ENCODE results near the gene MAP4.
"Not testable (repeated sequence)": the region's sequence is repeated elsewhere in the genome, so short reads cannot be mapped to it uniquely, and the experiment has no call there.

Gene MAP4

GRCh38 chr3:48013288-48013980 is 2.8 kb downstream of the MAP4 start:
- no peak for DNase-seq

- no peak for DNase-seq
Measured at GRCh38 chr3:48012659-48013058, 3.6 kb downstream of the MAP4 start.

GRCh38 chr3:48008066-48008465 is 8.2 kb downstream of the MAP4 start:
- DNase-seq, result not testable (repeated sequence)

GRCh38 chr3:48007361-48007760 is 8.9 kb downstream of the MAP4 start:
- not testable (repeated sequence) for DNase-seq

- DNase-seq, result not testable (repeated sequence)
Measured at GRCh38 chr3:48006794-48007193, 9.4 kb downstream of the MAP4 start.

- no peak for DNase-seq
Measured at GRCh38 chr3:48004694-48005093, 11.5 kb downstream of the MAP4 start.

- no peak for DNase-seq
Measured at GRCh38 chr3:48002787-48003186, 13.4 kb downstream of the MAP4 start.

- DNase-seq, result no peak
Measured at GRCh38 chr3:48001991-48002390, 14.2 kb downstream of the MAP4 start.

GRCh38 chr3:48000212-48000611 is 16.0 kb downstream of the MAP4 start:
- no peak for DNase-seq

GRCh38 chr3:47996440-47996839 is 19.8 kb downstream of the MAP4 start:
- DNase-seq, result no peak

- DNase-seq, result no peak
Measured at GRCh38 chr3:47994180-47994579, 22.0 kb downstream of the MAP4 start.

- DNase-seq, result no peak
Measured at GRCh38 chr3:47991341-47991740, 24.9 kb downstream of the MAP4 start.

- peak; percentile 43 for DNase-seq
Measured at GRCh38 chr3:47989981-47990440, 26.2 kb downstream of the MAP4 start.

GRCh38 chr3:47985381-47985780 is 30.8 kb downstream of the MAP4 start:
- DNase-seq, result no peak

GRCh38 chr3:47984075-47984728 is 32.0 kb downstream of the MAP4 start:
- no peak for DNase-seq

- DNase-seq, result no peak
Measured at GRCh38 chr3:47980795-47981194, 35.4 kb downstream of the MAP4 start.

GRCh38 chr3:47979070-47979469 is 37.1 kb downstream of the MAP4 start:
- DNase-seq, result no peak

- DNase-seq, result no peak
Measured at GRCh38 chr3:47978386-47978785, 37.8 kb downstream of the MAP4 start.

GRCh38 chr3:47976135-47976732 is 40.0 kb downstream of the MAP4 start:
- DNase-seq, result no peak

GRCh38 chr3:47974974-47975470 is 41.2 kb downstream of the MAP4 start:
- DNase-seq, result no peak

- DNase-seq, result no peak
Measured at GRCh38 chr3:47971081-47971480, 45.1 kb downstream of the MAP4 start.

GRCh38 chr3:47964740-47965139 is 51.5 kb downstream of the MAP4 start:
- DNase-seq, result no peak

GRCh38 chr3:47961815-47962606 is 54.2 kb downstream of the MAP4 start:
- peak; percentile 0 for DNase-seq
